Vagina (tissue), 2 donors: Measurements from ENCODE around the gene TIMM29.

Experiments
- CTCF ChIP-seq, 3 experiments: fragments of 450-650 bp in 2 of 3; fragments of 200-600 bp in 1 of 3; sonication (generic) in 1 of 3; IDR thresholded peaks; one replicate each; pipeline ENCODE4 v1.5.1; 2017 to 2019; ENCODE audit warnings: antibody characterized with exemption in 3 of 3, mild to moderate bottlenecking in 2 of 3, moderate library complexity in 2 of 3
- POLR2A ChIP-seq, 2 donors: fragments of 450-650 bp; IDR thresholded peaks; one replicate each; pipeline ENCODE4 v1.6.1; 2017; ENCODE audit warnings: antibody characterized with exemption in 2 of 2, mild to moderate bottlenecking in 2 of 2, moderate library complexity in 2 of 2
- POLR2AphosphoS5 ChIP-seq, 2 donors: sonication (generic); formaldehyde crosslinking; IDR thresholded peaks; one replicate each; pipeline ENCODE4 v1.9.0; 2017; ENCODE audit warnings: antibody characterized with exemption in 2 of 2, mild to moderate bottlenecking in 2 of 2, low read depth in 1 of 2; ENCODE audit not compliant: insufficient read depth in 1 of 2

- no peak for TF ChIP-seq CTCF (IDR thresholded peaks at IDR 0.05)
- no peak for TF ChIP-seq POLR2AphosphoS5 (IDR thresholded peaks at IDR 0.05; ENCODE audit: insufficient read depth in 1 of 2, low read depth in 1 of 2)
- TF ChIP-seq POLR2A (IDR thresholded peaks at IDR 0.05): no peak
These were observed 10.3 kb upstream of the TIMM29 start for GRCh38 chr19:10918359-10918758.
